K562 (cell line): Measurements from ENCODE around the gene AGAP1. TPM values are rescaled to one million over a fixed set of nuclear protein-coding genes. Genes with fewer than 3 reads are reported as not detected.

Experiments
- ATAC-seq: fragments of 200-7000 bp; cut with Tn5 transposase; 3 replicates; pipeline ENCODE4 v1.9.1; 2020; ENCODE audit warnings: moderate library complexity
- BruUV-seq: library from RNA; stranded (reverse); fragments of 400-500 nt; replicated peaks from 2 replicates; lab custom pipeline; 2021; lab: Mats Ljungman, UMichigan
- CTCF ChIA-PET: fragments of 300-600 bp; formaldehyde crosslinking; extraction: SDS; loops from one replicate; lab custom pipeline; 2021; ENCODE audit warnings: low intra/inter-chr PET ratio; lab: Yijun Ruan, JAX
- POLR2A ChIA-PET: fragments of 300-600, 350-650 bp; sonication (Branson Sonifier 250); formaldehyde crosslinking; extraction: SDS; loops from one replicate; lab custom pipeline; 2021; ENCODE audit warnings: antibody characterized with exemption, inconsistent platforms; lab: Yijun Ruan, JAX
- DNase-seq, 4 experiments: peaks; one replicate each; pipeline versions ENCODE4 v3.0.0 to v3.0.0-alpha.2; 2011 to 2018; ENCODE audit warnings: low spot score in 3 of 4, mixed read lengths in 3 of 4; ENCODE audit errors: extremely low read depth in 1 of 4
- FAIRE-seq: peaks from 2 replicates; lab custom pipeline; 2011; peaks lifted over from hg19 to GRCh38; lab: Jason Lieb, UNC
- H2AFZ ChIP-seq: 2 replicates; pipeline ENCODE4 v1.6.0; 2011; ENCODE audit warnings: low read depth, low read length, control low read depth, inconsistent platforms
- H3K27ac ChIP-seq: fragments of 200-600 bp; 3 replicates; pipeline ENCODE4 v1.8.0; 2011; ENCODE audit warnings: low read depth, mild to moderate bottlenecking, control low read depth, inconsistent platforms, low read length, moderate library complexity, mixed read lengths; ENCODE audit errors: extremely low read depth
- H3K27me3 ChIP-seq, 2 experiments: fragments of 300-600 bp in 1 of 2; 2 replicates in 1 of 2; 3 replicates in 1 of 2; pipeline versions ENCODE4 v1.6.0 to v1.8.0; 2011; ENCODE audit warnings: inconsistent platforms in 2 of 2, low read length in 2 of 2, mild to moderate bottlenecking in 1 of 2, mixed read lengths in 1 of 2, moderate library complexity in 1 of 2; ENCODE audit not compliant: control insufficient read depth in 2 of 2, insufficient read depth in 2 of 2
- H3K36me3 ChIP-seq: fragments of 300-600 bp; 3 replicates; pipeline ENCODE4 v1.8.0; 2011; ENCODE audit warnings: mild to moderate bottlenecking, low read length, inconsistent platforms; ENCODE audit not compliant: control insufficient read depth, insufficient read depth
- H3K4me1 ChIP-seq, 2 experiments: fragments of 200-600 bp in 1 of 2; replicated peaks in 1 of 2; 2 replicates in 1 of 2; 3 replicates in 1 of 2; pipeline versions ENCODE4 v1.5.1 to v1.8.0; 2011; ENCODE audit warnings: inconsistent platforms in 2 of 2, low read length in 2 of 2, mild to moderate bottlenecking in 1 of 2, mixed read lengths in 1 of 2, moderate library complexity in 1 of 2; ENCODE audit not compliant: control insufficient read depth in 2 of 2, insufficient read depth in 2 of 2
- H3K4me2 ChIP-seq: 2 replicates; pipeline ENCODE4 v1.6.1; 2011; ENCODE audit warnings: low read length, control low read depth, inconsistent platforms, mixed read lengths; ENCODE audit not compliant: insufficient read depth
- H3K4me3 ChIP-seq: fragments of 200-600 bp; sonication (generic), shearing (Covaris generic); 2 replicates; pipeline ENCODE4 v1.5.1; 2016; ENCODE audit warnings: control low read depth, inconsistent platforms
- H3K79me2 ChIP-seq: fragments of 200-600 bp; 3 replicates; pipeline ENCODE4 v1.8.0; 2011; ENCODE audit warnings: low read length, inconsistent platforms; ENCODE audit not compliant: control insufficient read depth, insufficient read depth
- H3K9ac ChIP-seq, 2 experiments: 2 replicates each; pipeline versions ENCODE4 v1.6.0 to v1.6.1; 2011; ENCODE audit warnings: low read depth in 2 of 2, low read length in 2 of 2, control low read depth in 1 of 2, inconsistent platforms in 1 of 2, mild to moderate bottlenecking in 1 of 2, mixed read lengths in 1 of 2; ENCODE audit not compliant: insufficient read depth in 1 of 2
- H3K9me1 ChIP-seq: one replicate; pipeline ENCODE4 v1.6.0; 2011; ENCODE audit warnings: inconsistent platforms, mild to moderate bottlenecking, low read length, moderate library complexity; ENCODE audit not compliant: control insufficient read depth, insufficient read depth
- H3K9me3 ChIP-seq: replicated peaks from 2 replicates; pipeline ENCODE4 v1.5.1; 2011; ENCODE audit warnings: low read depth, low read length, inconsistent platforms; ENCODE audit not compliant: control insufficient read depth, insufficient read depth
- H4K20me1 ChIP-seq: replicated peaks from 2 replicates; pipeline ENCODE4 v1.6.1; 2011; ENCODE audit warnings: low read length, inconsistent platforms, mixed read lengths; ENCODE audit not compliant: control insufficient read depth, insufficient read depth
- CLOCK ChIP-seq: fragments of 250-450 bp; sonication (Bioruptor Pico); IDR thresholded peaks from 2 replicates; pipeline ENCODE4 v1.4.0; 2020; ENCODE audit warnings: mild to moderate bottlenecking, moderate library complexity, borderline replicate concordance
- DLX4 ChIP-seq: fragments of 250-450 bp; sonication (Bioruptor Pico); IDR thresholded peaks from 2 replicates; pipeline ENCODE4 v1.6.1; 2021; ENCODE audit warnings: mild to moderate bottlenecking
- IRF2 ChIP-seq: sonication (generic); formaldehyde crosslinking; IDR thresholded peaks from 2 replicates; pipeline ENCODE4 v1.8.1; 2022; ENCODE audit warnings: mild to moderate bottlenecking, missing genetic modification reagents
- KDM2B ChIP-seq: fragments of 250-450 bp; sonication (Bioruptor Pico); IDR thresholded peaks from 2 replicates; pipeline ENCODE4 v1.8.0; 2021; ENCODE audit warnings: mild to moderate bottlenecking, moderate library complexity
- L3MBTL2 ChIP-seq: fragments of 450-650 bp; IDR thresholded peaks from 2 replicates; pipeline ENCODE4 v1.6.1; 2016; ENCODE audit warnings: mild to moderate bottlenecking, moderate library complexity
- MAFK ChIP-seq: IDR thresholded peaks from 2 replicates; pipeline ENCODE4 v1.6.1; 2011; ENCODE audit warnings: low read length, improper control_type of control experiment
- MYBL2 ChIP-seq, 2 experiments: fragments of 450-650 bp in 1 of 2; sonication (generic) in 1 of 2; formaldehyde crosslinking in 1 of 2; IDR thresholded peaks; 2 replicates each; pipeline versions ENCODE4 v1.6.1 to v1.8.1; 2017 to 2022; ENCODE audit warnings: borderline replicate concordance in 1 of 2, inconsistent platforms in 1 of 2, low read depth in 1 of 2, mild to moderate bottlenecking in 1 of 2, missing genetic modification reagents in 1 of 2, moderate library complexity in 1 of 2
- NCOA1 ChIP-seq: fragments of 450-650 bp; IDR thresholded peaks from 2 replicates; pipeline ENCODE4 v1.6.1; 2016; ENCODE audit warnings: low read depth
- NCOR1 ChIP-seq: fragments of 450-650 bp; IDR thresholded peaks from 2 replicates; pipeline ENCODE4 v1.6.1; 2016; ENCODE audit warnings: mild to moderate bottlenecking, moderate library complexity
- TRIM28 ChIP-seq: fragments of 450-650 bp; IDR thresholded peaks from 2 replicates; pipeline ENCODE4 v1.6.1; 2017
- ZNF175 ChIP-seq: fragments of 200-800 bp; sonication (Bioruptor generic); IDR thresholded peaks from 2 replicates; pipeline ENCODE4 v1.6.1; 2016; ENCODE audit warnings: low read depth, mild to moderate bottlenecking, missing genetic modification characterization, missing compliant biosample characterization
- WGBS: fragments of 100-300 bp; shearing (Covaris generic); methylation state at CpG from one replicate; pipeline ENCODE4 v1.1.6; 2016; ENCODE audit warnings: low coverage, mixed read lengths; ENCODE audit not compliant: insufficient coverage; ENCODE audit errors: missing lambda C conversion rate; 5-methylcytosine and 5-hydroxymethylcytosine counted together
- in situ Hi-C: fragments of 300-500 bp; cut with MboI; formaldehyde crosslinking; loops from 4 replicates; pipeline ENCODE4 v1.15.0; 2018; ENCODE audit warnings: inconsistent platforms, mixed read lengths
- intact Hi-C: fragments of 100-400 bp; cut with micrococcal nuclease; formaldehyde crosslinking; loops from 2 replicates; pipeline ENCODE4 v1.14.2; 2022
- polyA plus RNA-seq, 8 experiments: library from polyadenylated mRNA; depleted of rRNA in 4 of 8; stranded (reverse) in 5 of 8; unstranded in 3 of 8; fragments of >200 nt; fragmentation: Nextera tagmentation in 2 of 8; fragmentation: Illumina TruSeq in 1 of 8; extraction: Ambion mirVana in 2 of 8; extraction: Trizol in 1 of 8; gene quantifications; 2 replicates each; pipeline versions ENCODE4 v1.2.1 to v1.2.3, GENCODE V29; 2011 to 2014; ENCODE audit warnings: inconsistent platforms in 1 of 8, missing spikeins in 1 of 8
- total RNA-seq, 7 experiments: library from RNA; depleted of rRNA in 6 of 7; stranded (reverse); fragments of >200 nt in 6 of 7; fragmentation: Illumina TruSeq in 2 of 7; extraction: Trizol in 2 of 7; gene quantifications; 2 replicates each; pipeline versions ENCODE4 v1.2.1 to v1.2.3, GENCODE V29; 2011 to 2021; ENCODE audit warnings: low replicate concordance in 1 of 7

AGAP1 gene
- total and polyA plus RNA-seq, 9 of the 15 experiments (the other 6 are each of a cell fraction or from before 2014, with no cell fraction given) = 1.3 to 24.0 (median 10.6) TPM

- ATAC-seq (no peak), FAIRE-seq (no peak), DNase-seq (no peak)
- WGBS = 87% methylated on average over 12 of the region's 14 CpGs
- in situ Hi-C loops (no loop called here), intact Hi-C loops (no loop called here)
- Histone ChIP-seq H3K4me1 (peaks cover 0 to 4% of the 10 kb centered on the region in 2 experiments; a peak in 2 of 5 replicates), H4K20me1 (peaks cover 13% of the 10 kb centered on the region), H3K27ac (no peak overlapping the region), H3K9ac (no peak overlapping the region), H2AFZ (no peak overlapping the region), H3K36me3 (peaks cover 13% of the 10 kb centered on the region; the same call in 2 of the 3 replicates), H3K9me1 (peaks cover 3% of the 10 kb centered on the region), H3K79me2 (peaks cover 12% of the 10 kb centered on the region; the same call in 2 of the 3 replicates), H3K9me3 (no peaks in the 10 kb centered on the region), H3K27me3 (no peaks in the 10 kb centered on the region), H3K4me2 (no peak overlapping the region), H3K4me3 (no peak overlapping the region)
- ChIA-PET CTCF (no interaction called here), POLR2A (no interaction called here)
- TF ChIP-seq NCOR1 = no peak
- TF ChIP-seq MAFK = no peak
- no peak for TF ChIP-seq MYBL2 (IDR thresholded peaks at IDR 0.05; ENCODE audit: low read depth)
- no peak for TF ChIP-seq MYBL2 (CRISPR knock-in tag; IDR thresholded peaks at IDR 0.05; ENCODE audit: borderline replicate concordance)
- no peak for TF ChIP-seq TRIM28
- TF ChIP-seq ZNF175 (CRISPR knock-in tag) = no peak
- TF ChIP-seq CLOCK (CRISPR knock-in tag) = no peak
- TF ChIP-seq IRF2 (CRISPR knock-in tag) = no peak
- TF ChIP-seq L3MBTL2 = no peak
- no peak for TF ChIP-seq DLX4 (CRISPR knock-in tag)
- TF ChIP-seq KDM2B (CRISPR knock-in tag) = no peak
- no peak for TF ChIP-seq NCOA1
- BruUV-seq = no TSS peak
These were observed 215.4 kb downstream of the AGAP1 start for GRCh38 chr2:235709124-235709813.
